Caco-2 (cell line): ENCODE measurements around the gene NAA80. TPM values are rescaled to one million over a fixed set of nuclear protein-coding genes. Genes with fewer than 3 reads are reported as not detected.

Experiments used
- BruUV-seq: library from RNA; stranded (reverse); fragments of 400-500 nt; replicated peaks from 2 replicates; lab custom pipeline; 2021; lab: Mats Ljungman, UMichigan
- CTCF ChIA-PET: fragments of 300-600 bp; sonication (Branson Sonifier 250); formaldehyde crosslinking; loops from one replicate; lab custom pipeline; 2022; ENCODE audit warnings: antibody characterized with exemption; lab: Charles Lee
- POLR2A ChIA-PET: fragments of 300-600 bp; sonication (Branson Sonifier 250); formaldehyde crosslinking; loops from one replicate; lab custom pipeline; 2022; ENCODE audit warnings: antibody characterized with exemption; lab: Charles Lee
- DNase-seq, 2 experiments: peaks; one replicate each; pipeline versions ENCODE4 v3.0.0 to v3.0.0-alpha.2; 2020 to 2022
- H3K27me3 ChIP-seq: replicated peaks from 2 replicates; pipeline ENCODE4 v1.6.0; 2011; ENCODE audit warnings: low read length; ENCODE audit not compliant: control insufficient read depth, insufficient read depth
- H3K36me3 ChIP-seq: 2 replicates; pipeline ENCODE4 v1.5.1; 2011; ENCODE audit warnings: low read length; ENCODE audit not compliant: control insufficient read depth, insufficient read depth
- H3K4me1 ChIP-seq: fragments of 250-450 bp; sonication (Bioruptor Pico); 2 replicates; pipeline ENCODE4 v1.5.1; 2020; ENCODE audit warnings: mild to moderate bottlenecking
- H3K4me3 ChIP-seq: 2 replicates; pipeline ENCODE4 v1.5.1; 2011; ENCODE audit warnings: low read depth, mild to moderate bottlenecking, control low read depth, low read length
- H3K9me3 ChIP-seq: fragments of 250-450 bp; sonication (Bioruptor Pico); 2 replicates; pipeline ENCODE4 v1.5.1; 2020; ENCODE audit warnings: mild to moderate bottlenecking, moderate library complexity
- H3K27ac Mint-ChIP-seq: one replicate; pipeline ENCODE4 v1.8.0; 2022; ENCODE audit warnings: mixed read lengths; ENCODE audit not compliant: unreplicated experiment
- H3K27me3 Mint-ChIP-seq: one replicate; pipeline ENCODE4 v1.8.0; 2022; ENCODE audit warnings: mixed read lengths; ENCODE audit not compliant: insufficient read depth, unreplicated experiment
- H3K36me3 Mint-ChIP-seq: one replicate; pipeline ENCODE4 v1.8.0; 2022; ENCODE audit warnings: mild to moderate bottlenecking, mixed read lengths; ENCODE audit not compliant: insufficient read depth, unreplicated experiment
- H3K4me1 Mint-ChIP-seq: one replicate; pipeline ENCODE4 v1.8.0; 2022; ENCODE audit warnings: low read depth, mixed read lengths; ENCODE audit not compliant: unreplicated experiment
- H3K4me3 Mint-ChIP-seq: one replicate; pipeline ENCODE4 v1.8.0; 2022; ENCODE audit warnings: mild to moderate bottlenecking, moderate library complexity, mixed read lengths; ENCODE audit not compliant: unreplicated experiment
- H3K9me3 Mint-ChIP-seq: one replicate; pipeline ENCODE4 v1.8.0; 2022; ENCODE audit warnings: mixed read lengths; ENCODE audit not compliant: unreplicated experiment
- CTCF ChIP-seq, 2 experiments: fragments of 200-600 bp in 1 of 2; IDR thresholded peaks; 1 replicate in 1 of 2; 2 replicates in 1 of 2; pipeline versions ENCODE4 v1.5.1 to v1.8.0; 2011 to 2022; ENCODE audit warnings: antibody characterized with exemption in 1 of 2, control low read depth in 1 of 2, inconsistent platforms in 1 of 2, low read depth in 1 of 2, low read length in 1 of 2, mild to moderate bottlenecking in 1 of 2, moderate library complexity in 1 of 2; ENCODE audit not compliant: insufficient read depth in 1 of 2, severe bottlenecking in 1 of 2, unreplicated experiment in 1 of 2
- intact Hi-C: fragments of 100-400 bp; cut with micrococcal nuclease; formaldehyde crosslinking; loops from one replicate; pipeline ENCODE4 v1.10.0; 2022; ENCODE audit not compliant: unreplicated experiment
- total RNA-seq: library from RNA; stranded (reverse); gene quantifications from 2 replicates; pipeline ENCODE4 v1.2.3, GENCODE V29; 2022

The NAA80 gene
- total RNA-seq, 1 experiment from 2014 or later: 8.2 TPM

GRCh38 chr3:50334339-50335075, 35.3 kb upstream of the NAA80 start:
- H3K36me3 Mint-ChIP-seq: peaks cover 71% of the 10 kb centered on the region
- peaks cover 11% of the 10 kb centered on the region for H3K4me1 Mint-ChIP-seq
- intact Hi-C loops: no loop called here
- CTCF ChIA-PET: no interaction called here
- H3K27me3 ChIP-seq: no peaks in the 10 kb centered on the region
- no peak for DNase-seq
- H3K4me1 ChIP-seq: peaks cover 16% of the 10 kb centered on the region
- H3K4me3 Mint-ChIP-seq: peak overlapping the region; percentile 22
- no TSS peak for BruUV-seq
- peaks cover 6% of the 10 kb centered on the region for H3K36me3 ChIP-seq
- no peaks in the 10 kb centered on the region for H3K9me3 ChIP-seq
- POLR2A ChIA-PET: no interaction called here
- no peaks in the 10 kb centered on the region for H3K9me3 Mint-ChIP-seq
- H3K4me3 ChIP-seq: no peak overlapping the region
- TF ChIP-seq CTCF (IDR thresholded peaks at IDR 0.05; ENCODE audit: insufficient read depth in 1 of 2, low read depth in 1 of 2, low read length in 1 of 2, severe bottlenecking in 1 of 2, unreplicated experiment in 1 of 2): no peak
- H3K27me3 Mint-ChIP-seq: no peaks in the 10 kb centered on the region
- no peak overlapping the region for H3K27ac Mint-ChIP-seq

- no peak for TF ChIP-seq CTCF (IDR thresholded peaks at IDR 0.05; ENCODE audit: insufficient read depth in 1 of 2, low read depth in 1 of 2, low read length in 1 of 2, severe bottlenecking in 1 of 2, unreplicated experiment in 1 of 2)
- Histone ChIP-seq H3K9me3 (no peaks in the 10 kb centered on the region), H3K36me3 (peaks cover 6% of the 10 kb centered on the region), H3K27me3 (no peaks in the 10 kb centered on the region), H3K4me1 (peaks cover 16% of the 10 kb centered on the region), H3K4me3 (no peak overlapping the region)
- no peaks in the 10 kb centered on the region for H3K9me3 Mint-ChIP-seq
- H3K27ac Mint-ChIP-seq: no peak overlapping the region
- BruUV-seq: no TSS peak
- CTCF ChIA-PET: interaction anchor here (0.6 kb wide), 1 partner anchor 69 kb away, joined by 7 read pairs; no protein-coding TSS in a partner anchor
- no peak for DNase-seq
- intact Hi-C loops: no loop called here
- peaks cover 68% of the 10 kb centered on the region for H3K36me3 Mint-ChIP-seq
- peak overlapping the region; percentile 22 for H3K4me3 Mint-ChIP-seq
- H3K27me3 Mint-ChIP-seq: no peaks in the 10 kb centered on the region
- peaks cover 6% of the 10 kb centered on the region for H3K4me1 Mint-ChIP-seq
- POLR2A ChIA-PET: no interaction called here
These were observed 34.6 kb upstream of the NAA80 start for GRCh38 chr3:50333744-50334328.

GRCh38 chr3:50331364-50331907, 32.2 kb upstream of the NAA80 start:
- Histone ChIP-seq H3K36me3 (peaks cover 6% of the 10 kb centered on the region), H3K9me3 (no peaks in the 10 kb centered on the region), H3K4me3 (no peak overlapping the region), H3K27me3 (no peaks in the 10 kb centered on the region), H3K4me1 (peaks cover 7% of the 10 kb centered on the region)
- TF ChIP-seq CTCF (IDR thresholded peaks at IDR 0.05; ENCODE audit: insufficient read depth in 1 of 2, low read depth in 1 of 2, low read length in 1 of 2, severe bottlenecking in 1 of 2, unreplicated experiment in 1 of 2): no peak
- H3K27me3 Mint-ChIP-seq: no peaks in the 10 kb centered on the region
- DNase-seq: no peak
- intact Hi-C loops: no loop called here
- H3K4me1 Mint-ChIP-seq: no peaks in the 10 kb centered on the region
- H3K9me3 Mint-ChIP-seq: no peaks in the 10 kb centered on the region
- no peak overlapping the region for H3K27ac Mint-ChIP-seq
- no TSS peak for BruUV-seq
- peaks cover 77% of the 10 kb centered on the region for H3K36me3 Mint-ChIP-seq
- POLR2A ChIA-PET: no interaction called here
- CTCF ChIA-PET: interaction anchor here (1.3 kb wide), 1 partner anchor 10 kb away, joined by 3 read pairs; no protein-coding TSS in a partner anchor
- H3K4me3 Mint-ChIP-seq: no peak overlapping the region
